Left colon (tissue), 2 donors: ENCODE results near the gene CCSER1. TPM values are rescaled to one million over a fixed set of nuclear protein-coding genes. Genes with fewer than 3 reads are reported as not detected.
"Not testable (repeated sequence)": the region's sequence is repeated elsewhere in the genome, so short reads cannot be mapped to it uniquely, and the experiment has no call there.

Experiments
- ATAC-seq: fragments of 200-7000 bp; cut with Tn5 transposase; one replicate; pipeline ENCODE4 v1.9.1; 2020; ENCODE audit warnings: mild to moderate bottlenecking, moderate library complexity
- DNase-seq, 2 donors: peaks; one replicate each; pipeline ENCODE4 v3.0.0-alpha.2; 2020
- intact Hi-C, 2 donors: fragments of 100-400 bp; cut with DNase I in 1 of 2; cut with micrococcal nuclease in 1 of 2; formaldehyde crosslinking; loops; one replicate each; pipeline versions ENCODE4 v1.11.2 to v1.14.0; 2022; cut with DNase I, micrococcal nuclease
- total RNA-seq, 2 donors: library from RNA; stranded (reverse); fragmentation: NEBNext Ultra II Directional; extraction: Animal tissue kit (Norgen Biotek cat#: 25700); gene quantifications; one replicate each; pipeline ENCODE4 v1.2.1, GENCODE V29; 2021
- donor health status: DM: no; HTN: no; CAD: no.
- donor health status: DM: yes; HTN: yes; CAD: no.

The CCSER1 gene
- total RNA-seq, 2 donors from 2014 or later: 14.4 to 22.7 TPM

GRCh38 chr4:90484894-90485293 lies 357.7 kb downstream of the CCSER1 start:
- intact Hi-C loops, DNase-seq, ATAC-seq: not testable (repeated sequence)

GRCh38 chr4:90486346-90486745 lies 359.2 kb downstream of the CCSER1 start:
- intact Hi-C loops: no loop called here
- ATAC-seq (no peak), DNase-seq (no peak)

- intact Hi-C loops: no loop called here
- ATAC-seq (no peak), DNase-seq (no peak)
These were observed 368.0 kb downstream of the CCSER1 start for GRCh38 chr4:90495211-90495610.

- DNase-seq (no peak), ATAC-seq (no peak)
- intact Hi-C loops: no loop called here
These were observed 368.7 kb downstream of the CCSER1 start for GRCh38 chr4:90495936-90496335.

- no peak for DNase-seq
- intact Hi-C loops: no loop called here
- ATAC-seq: no peak
These were observed 371.0 kb downstream of the CCSER1 start for GRCh38 chr4:90498175-90498574.

- ATAC-seq: no peak
These were observed 376.5 kb downstream of the CCSER1 start for GRCh38 chr4:90503677-90504076.

GRCh38 chr4:90515191-90515590 lies 388.0 kb downstream of the CCSER1 start:
- intact Hi-C loops: no loop called here
- ATAC-seq (no peak), DNase-seq (no peak)

More at GRCh38 chr4:90503677-90504076, 376.5 kb downstream of the CCSER1 start:
- intact Hi-C loops: no loop called here
- no peak for DNase-seq

GRCh38 chr4:90528551-90528950 lies 401.4 kb downstream of the CCSER1 start:
- ATAC-seq (no peak), DNase-seq (no peak)
- intact Hi-C loops: no loop called here

- ATAC-seq: no peak
- intact Hi-C loops: no loop called here
- DNase-seq: no peak
These were observed 409.2 kb downstream of the CCSER1 start for GRCh38 chr4:90536408-90536807.

GRCh38 chr4:90537491-90537890 lies 410.3 kb downstream of the CCSER1 start:
- DNase-seq: no peak
- intact Hi-C loops: no loop called here
- no peak for ATAC-seq

- intact Hi-C loops: no loop called here
- DNase-seq: no peak
- ATAC-seq: no peak
These were observed 413.3 kb downstream of the CCSER1 start for GRCh38 chr4:90540536-90540935.

GRCh38 chr4:90542216-90542615 lies 415.0 kb downstream of the CCSER1 start:
- ATAC-seq (no peak), DNase-seq (no peak)
- intact Hi-C loops: no loop called here

- intact Hi-C loops: no loop called here
- ATAC-seq: no peak
- no peak for DNase-seq
These were observed 416.4 kb downstream of the CCSER1 start for GRCh38 chr4:90543419-90544170.

GRCh38 chr4:90544532-90545045 lies 417.4 kb downstream of the CCSER1 start:
- DNase-seq (no peak), ATAC-seq (no peak)
- intact Hi-C loops: no loop called here

GRCh38 chr4:90545380-90545779 lies 418.2 kb downstream of the CCSER1 start:
- no peak for ATAC-seq
- no peak for DNase-seq
- intact Hi-C loops: no loop called here

GRCh38 chr4:90546114-90546513 lies 418.9 kb downstream of the CCSER1 start:
- intact Hi-C loops: no loop called here
- ATAC-seq (no peak), DNase-seq (no peak)

- intact Hi-C loops: no loop called here
- DNase-seq (no peak), ATAC-seq (no peak)
These were observed 443.4 kb downstream of the CCSER1 start for GRCh38 chr4:90570615-90571014.

GRCh38 chr4:90572996-90573395 lies 445.8 kb downstream of the CCSER1 start:
- intact Hi-C loops: no loop called here
- no peak for DNase-seq
- no peak for ATAC-seq

GRCh38 chr4:90575371-90575770 lies 448.2 kb downstream of the CCSER1 start:
- intact Hi-C loops: no loop called here
- ATAC-seq (no peak), DNase-seq (no peak)

- no peak for ATAC-seq
- DNase-seq: no peak
- intact Hi-C loops: no loop called here
These were observed 453.1 kb downstream of the CCSER1 start for GRCh38 chr4:90580326-90580725.

GRCh38 chr4:90582087-90582486 lies 454.9 kb downstream of the CCSER1 start:
- ATAC-seq (no peak), DNase-seq (no peak)
- intact Hi-C loops: no loop called here
